ENCODE results near the gene SLC11A2. TPM values are rescaled to one million over a fixed set of nuclear protein-coding genes. Genes with fewer than 3 reads are reported as not detected.

SLC11A2 gene
- total RNA-seq, 4 donors from 2014 or later = 22.9 to 71.0 (median 61.4) TPM

GRCh38 chr12:51067229-51067628, 41.0 kb upstream of the SLC11A2 start:
- H3K27ac ChIP-seq = no peak overlapping the region
- H3K27me3 ChIP-seq = no peaks in the 10 kb centered on the region
- TF ChIP-seq POLR2A (IDR thresholded peaks at IDR 0.05) (no peak), CTCF (IDR thresholded peaks at IDR 0.05) (no peak)
- no peaks in the 10 kb centered on the region for H3K4me1 ChIP-seq
- no peak for DNase-seq
- intact Hi-C loops (cut with DNase I; ENCODE audit: low total_unique reads) = no loop called here
- no peak overlapping the region for H3K4me3 ChIP-seq
- no peaks in the 10 kb centered on the region for H3K36me3 ChIP-seq
- no peaks in the 10 kb centered on the region for H3K9me3 ChIP-seq

GRCh38 chr12:51065530-51065929, 39.3 kb upstream of the SLC11A2 start:
- H3K36me3 ChIP-seq = no peaks in the 10 kb centered on the region
- intact Hi-C loops (cut with DNase I; ENCODE audit: low total_unique reads) = no loop called here
- H3K27me3 ChIP-seq = no peaks in the 10 kb centered on the region
- no peak overlapping the region for H3K27ac ChIP-seq
- no peak for DNase-seq
- H3K4me1 ChIP-seq = no peaks in the 10 kb centered on the region
- no peaks in the 10 kb centered on the region for H3K9me3 ChIP-seq
- TF ChIP-seq CTCF (IDR thresholded peaks at IDR 0.05) = no peak
- no peak for TF ChIP-seq POLR2A (IDR thresholded peaks at IDR 0.05)
- no peak overlapping the region for H3K4me3 ChIP-seq

- H3K27me3 ChIP-seq = no peaks in the 10 kb centered on the region
- H3K4me1 ChIP-seq = no peaks in the 10 kb centered on the region
- H3K36me3 ChIP-seq = no peaks in the 10 kb centered on the region
- no peak overlapping the region for H3K4me3 ChIP-seq
- intact Hi-C loops (cut with DNase I; ENCODE audit: low total_unique reads) = no loop called here
- no peak overlapping the region for H3K27ac ChIP-seq
- H3K9me3 ChIP-seq = no peaks in the 10 kb centered on the region
- no peak for TF ChIP-seq CTCF (IDR thresholded peaks at IDR 0.05)
- TF ChIP-seq POLR2A (IDR thresholded peaks at IDR 0.05) = no peak
- no peak for DNase-seq
These were observed 36.6 kb upstream of the SLC11A2 start for GRCh38 chr12:51062631-51063397.

GRCh38 chr12:51059086-51059485, 32.9 kb upstream of the SLC11A2 start:
- DNase-seq = no peak
- Histone ChIP-seq H3K9me3 (no peaks in the 10 kb centered on the region), H3K27ac (no peak overlapping the region), H3K4me3 (no peak overlapping the region), H3K36me3 (no peaks in the 10 kb centered on the region), H3K27me3 (no peaks in the 10 kb centered on the region), H3K4me1 (no peaks in the 10 kb centered on the region)
- intact Hi-C loops (cut with DNase I; ENCODE audit: low total_unique reads) = no loop called here
- TF ChIP-seq POLR2A (IDR thresholded peaks at IDR 0.05) (no peak), CTCF (IDR thresholded peaks at IDR 0.05) (no peak)

- Histone ChIP-seq H3K9me3 (no peaks in the 10 kb centered on the region), H3K36me3 (no peaks in the 10 kb centered on the region), H3K27me3 (no peaks in the 10 kb centered on the region), H3K27ac (no peak overlapping the region), H3K4me3 (no peak overlapping the region), H3K4me1 (no peaks in the 10 kb centered on the region)
- TF ChIP-seq POLR2A (IDR thresholded peaks at IDR 0.05) = no peak
- no peak for TF ChIP-seq CTCF (IDR thresholded peaks at IDR 0.05)
- DNase-seq = peak in 1 of 2 donors; percentile 26
- intact Hi-C loops (cut with DNase I; ENCODE audit: low total_unique reads) = no loop called here
These were observed 30.1 kb upstream of the SLC11A2 start for GRCh38 chr12:51056242-51056641.
